Mononuclear cell (primary cell): ENCODE results near the gene CD300H. TPM values are rescaled to one million over a fixed set of nuclear protein-coding genes. Genes with fewer than 3 reads are reported as not detected.
"Not testable (repeated sequence)": the region's sequence is repeated elsewhere in the genome, so short reads cannot be mapped to it uniquely, and the experiment has no call there.

Experiments
- H3K27me3 ChIP-seq: 2 replicates; pipeline ENCODE4 v1.6.0; 2011; ENCODE audit warnings: low read length, control low read depth; ENCODE audit not compliant: insufficient read depth
- H3K4me1 ChIP-seq: 2 replicates; pipeline ENCODE4 v1.5.1; 2011; ENCODE audit warnings: mild to moderate bottlenecking, low read length, control low read depth; ENCODE audit not compliant: insufficient read depth
- H3K4me3 ChIP-seq: 2 replicates; pipeline ENCODE4 v1.5.1; 2011; ENCODE audit warnings: mild to moderate bottlenecking, low read length, moderate library complexity
- H3K9me3 ChIP-seq: 2 replicates; pipeline ENCODE4 v1.5.1; 2011; ENCODE audit warnings: low read depth, mild to moderate bottlenecking, control low read depth, low read length
- total RNA-seq: library from RNA; depleted of rRNA; stranded (reverse); fragments of >200 nt; gene quantifications from one replicate; pipeline ENCODE4 v1.2.3, GENCODE V29; 2012

CD300H gene
- total RNA-seq, 1 donor, result 0.73 TPM

DNA sequence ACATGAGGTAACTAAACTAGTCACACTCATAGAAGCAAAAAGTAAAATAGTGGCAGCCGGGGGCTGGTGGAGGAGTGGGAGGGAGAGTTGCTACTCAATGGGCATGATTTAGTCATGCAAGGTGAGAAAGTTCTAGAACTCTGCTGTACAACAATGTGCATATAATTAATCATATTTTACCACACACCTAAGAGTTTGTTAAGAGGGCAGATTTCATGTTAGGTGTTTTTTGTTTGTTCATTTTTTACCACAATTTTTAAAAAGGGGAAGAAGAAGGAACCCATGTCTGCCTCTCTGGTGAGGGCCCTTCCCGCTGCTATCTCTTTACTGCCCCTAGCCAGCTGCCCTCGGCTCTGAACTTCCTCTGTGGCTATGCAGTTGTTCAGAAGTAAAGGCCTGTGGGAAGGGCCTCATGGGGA lies 47.3 kb downstream of the CD300H start:
- H3K4me1 ChIP-seq, result peaks cover 60% of the 10 kb centered on the region
- H3K4me3 ChIP-seq, result no peak overlapping the region
- H3K9me3 ChIP-seq, result no peaks in the 10 kb centered on the region
- H3K27me3 ChIP-seq, result no peaks in the 10 kb centered on the region

DNA sequence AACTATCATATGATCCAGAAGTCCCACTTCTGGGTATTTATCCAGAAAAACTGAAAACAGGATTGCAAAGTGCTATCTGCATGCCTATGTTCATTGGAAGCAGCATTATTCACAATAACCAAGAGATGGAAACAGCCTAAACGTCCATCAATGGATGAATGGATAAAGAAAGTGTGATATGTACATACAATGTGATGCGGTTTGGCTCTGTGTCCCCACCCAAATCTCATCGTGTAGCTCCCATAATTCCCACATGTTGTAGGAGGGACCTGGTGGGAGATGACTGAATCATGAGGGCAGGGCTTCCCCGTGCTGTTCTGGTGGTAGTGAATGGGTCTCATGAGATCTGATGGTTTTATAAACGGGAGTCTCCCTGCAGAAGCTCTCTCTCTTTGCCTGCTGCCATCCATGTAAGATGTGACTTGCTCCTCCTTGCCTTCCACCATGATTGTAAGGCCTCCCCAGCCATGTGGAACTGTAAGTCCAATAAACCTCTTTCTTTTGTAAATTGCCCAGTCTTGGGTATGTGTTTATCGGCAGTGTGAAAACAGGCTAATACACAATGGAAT lies 48.8 kb downstream of the CD300H start:
- not testable (repeated sequence) for H3K9me3 ChIP-seq, H3K27me3 ChIP-seq, H3K4me3 ChIP-seq
- H3K4me1 ChIP-seq, result peaks cover 47% of the 10 kb centered on the region

- Histone ChIP-seq H3K9me3 (no peaks in the 10 kb centered on the region), H3K4me1 (peaks cover 47% of the 10 kb centered on the region), H3K4me3 (no peak overlapping the region)
These were observed 50.6 kb downstream of the CD300H start for GRCh38 chr17:74516561-74517328.

DNA sequence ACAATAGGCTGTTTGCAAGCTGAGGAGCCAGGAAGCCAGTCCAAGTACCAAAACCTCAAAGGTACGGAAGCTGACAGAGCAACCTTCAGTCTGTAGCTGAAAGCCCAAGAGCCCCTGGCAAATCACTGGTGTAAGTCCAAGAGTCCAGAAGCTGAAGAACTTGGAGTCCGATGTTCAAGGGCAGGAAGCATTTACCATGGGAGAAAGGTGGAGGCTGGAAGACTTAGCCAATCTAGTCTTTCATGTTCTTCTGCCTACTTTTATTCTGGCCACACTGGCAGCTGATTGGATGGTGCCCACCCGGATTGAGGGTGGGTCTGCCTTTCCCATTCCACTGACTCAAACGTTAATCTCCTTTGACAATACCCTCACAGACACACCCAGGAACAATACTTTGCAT lies 51.4 kb downstream of the CD300H start:
- Histone ChIP-seq H3K4me1 (peaks cover 44% of the 10 kb centered on the region), H3K9me3 (no peaks in the 10 kb centered on the region), H3K4me3 (no peak overlapping the region), H3K27me3 (no peaks in the 10 kb centered on the region)

More at GRCh38 chr17:74516561-74517328, 50.6 kb downstream of the CD300H start:
- H3K27me3 ChIP-seq, result no peaks in the 10 kb centered on the region

- Histone ChIP-seq H3K27me3 (no peaks in the 10 kb centered on the region), H3K9me3 (no peaks in the 10 kb centered on the region)
These were observed 52.5 kb downstream of the CD300H start for GRCh38 chr17:74514632-74515334.

DNA sequence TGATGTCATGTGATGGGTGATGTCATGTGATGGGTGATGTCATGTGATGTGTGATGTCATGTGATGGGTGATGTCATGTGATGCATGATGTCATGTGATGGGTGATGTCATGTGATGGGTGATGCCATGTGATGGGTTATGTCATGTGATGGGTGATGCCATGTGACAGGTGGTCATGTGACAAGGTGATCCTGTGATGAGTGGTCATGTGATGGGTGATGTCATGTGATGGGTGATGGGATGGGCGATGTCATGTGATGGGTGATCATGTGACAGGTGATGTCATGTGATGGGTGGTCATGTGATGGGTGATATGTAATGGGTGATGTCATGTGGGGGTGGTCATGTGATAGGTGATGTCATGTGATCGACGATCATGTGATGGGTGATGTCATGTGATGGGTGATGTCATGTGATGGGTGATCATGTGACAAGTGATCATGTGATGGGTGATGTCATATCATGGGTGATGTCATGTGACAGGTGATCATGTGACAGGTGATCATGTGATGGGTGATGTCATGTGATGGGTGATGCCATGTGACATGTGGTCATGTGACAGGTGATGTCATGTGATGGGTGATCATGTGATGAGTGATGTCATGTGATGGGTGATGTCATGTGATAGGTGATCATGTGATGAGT lies 53.2 kb downstream of the CD300H start:
- H3K27me3 ChIP-seq, result no peaks in the 10 kb centered on the region
- peaks cover 25% of the 10 kb centered on the region for H3K4me1 ChIP-seq
- H3K4me3 ChIP-seq, result no peak overlapping the region
- no peaks in the 10 kb centered on the region for H3K9me3 ChIP-seq

More at GRCh38 chr17:74514632-74515334, 52.5 kb downstream of the CD300H start:
- no peak overlapping the region for H3K4me3 ChIP-seq
- peaks cover 32% of the 10 kb centered on the region for H3K4me1 ChIP-seq

DNA sequence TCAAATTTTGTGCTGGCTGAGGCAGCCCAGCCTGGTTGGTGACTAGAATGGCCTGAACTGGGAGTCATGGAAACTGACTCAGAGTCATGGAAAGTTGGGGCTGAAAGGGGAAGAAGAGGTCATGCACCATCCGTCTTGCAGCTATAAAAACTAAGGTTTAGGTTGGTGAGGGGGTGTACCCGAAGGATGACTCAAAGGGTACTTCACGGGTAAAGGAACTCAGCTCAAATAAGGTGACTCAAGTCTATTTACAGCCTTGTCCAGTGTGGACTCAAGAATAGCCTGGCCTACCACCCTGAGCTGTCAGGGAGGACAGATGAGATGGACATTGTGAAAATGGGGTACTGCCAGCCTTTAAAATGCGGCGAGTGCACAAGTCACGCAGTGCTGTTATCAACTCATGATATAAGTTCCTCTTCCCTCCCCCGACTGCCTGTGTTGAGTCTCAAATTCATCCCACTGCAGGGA lies 54.7 kb downstream of the CD300H start:
- Histone ChIP-seq H3K27me3 (no peaks in the 10 kb centered on the region), H3K4me1 (peaks cover 25% of the 10 kb centered on the region), H3K4me3 (no peak overlapping the region), H3K9me3 (no peaks in the 10 kb centered on the region)

DNA sequence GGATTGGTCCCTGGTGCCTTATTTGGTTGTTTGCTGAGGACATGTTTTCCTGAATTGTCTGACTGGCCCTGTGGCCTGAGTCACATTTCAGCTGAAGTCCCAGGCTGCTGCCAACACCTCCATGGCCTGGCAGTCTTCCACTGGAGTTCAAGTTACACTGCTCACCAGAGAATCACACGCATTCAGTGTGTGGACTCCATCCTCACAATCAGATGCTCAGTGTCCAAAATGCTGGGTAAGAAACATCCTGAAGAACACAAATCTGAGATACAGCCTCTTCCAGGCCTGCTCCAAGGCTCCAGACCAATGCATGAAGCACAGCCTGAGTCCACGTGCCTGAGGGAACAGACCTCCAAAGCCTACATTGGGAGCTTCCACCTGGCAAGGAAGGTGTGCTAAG lies 55.3 kb downstream of the CD300H start:
- Histone ChIP-seq H3K9me3 (no peaks in the 10 kb centered on the region), H3K4me1 (peaks cover 25% of the 10 kb centered on the region), H3K27me3 (no peaks in the 10 kb centered on the region), H3K4me3 (no peak overlapping the region)

Other genes starting within 250 kb of the CD300H start
- gene KIF19, start 241.3 kb downstream of the CD300H start, total RNA-seq, result 1.2 TPM
- not detected for gene BTBD17, start 205.6 kb downstream of the CD300H start, total RNA-seq
- not detected for gene GPR142, start 200.0 kb downstream of the CD300H start, total RNA-seq
- gene GPRC5C, start 135.4 kb downstream of the CD300H start, total RNA-seq, result 0.31 TPM
- gene CD300A, start 100.9 kb downstream of the CD300H start, total RNA-seq, result 20.8 TPM
- 44.3 TPM for gene CD300LB, start 36.0 kb downstream of the CD300H start, total RNA-seq
- 10.9 TPM for gene CD300C, start 21.4 kb downstream of the CD300H start, total RNA-seq
- 0.73 TPM for gene CD300LD, start 24.8 kb upstream of the CD300H start, total RNA-seq
- 64.4 TPM for gene CD300E, start 56.2 kb upstream of the CD300H start, total RNA-seq
- 20.5 TPM for gene CD300LF, start 145.4 kb upstream of the CD300H start, total RNA-seq
- gene RAB37, start 169.7 kb upstream of the CD300H start, total RNA-seq, result 21.8 TPM
- 62.9 TPM for gene NHERF1, start 181.1 kb upstream of the CD300H start, total RNA-seq
- 14.9 TPM for gene NAT9, start 208.8 kb upstream of the CD300H start, total RNA-seq